Measurements from ENCODE around the gene FGF18. TPM values are rescaled to one million over a fixed set of nuclear protein-coding genes. Genes with fewer than 3 reads are reported as not detected.

The FGF18 gene
- total and polyA plus RNA-seq, 9 of the 15 experiments (the other 6 are each of a cell fraction or from before 2014, with no cell fraction given), result 0.05 to 0.18 (median 0.11) TPM; not detected in 6

GRCh38 chr5:171425596-171426244, 6.3 kb downstream of the FGF18 start:
- Histone ChIP-seq H3K27ac (ENCODE audit: extremely low read depth, low read depth, low read length) (no peak overlapping the region), H2AFZ (ENCODE audit: low read depth, low read length) (no peak overlapping the region), H3K9me3 (replicated peaks; ENCODE audit: control insufficient read depth, insufficient read depth, low read depth, low read length) (no peaks in the 10 kb centered on the region), H3K9me1 (ENCODE audit: control insufficient read depth, insufficient read depth, low read length) (no peaks in the 10 kb centered on the region), H4K20me1 (replicated peaks; ENCODE audit: control insufficient read depth, insufficient read depth, low read length) (peaks cover 7% of the 10 kb centered on the region; the same call in 1 of the 2 replicates), H3K4me1 (replicated peaks in 1 of 2; ENCODE audit: control insufficient read depth in 2 of 2, insufficient read depth in 2 of 2, low read length in 2 of 2) (peaks cover 0 to 4% of the 10 kb centered on the region in 2 experiments; a peak in 1 of 5 replicates), H3K9ac (ENCODE audit: insufficient read depth in 1 of 2, low read depth in 2 of 2, low read length in 2 of 2) (no peak overlapping the region), H3K27me3 (ENCODE audit: control insufficient read depth in 2 of 2, insufficient read depth in 2 of 2, low read length in 2 of 2) (peaks cover 0 to 18% of the 10 kb centered on the region in 2 experiments; a peak in 2 of 5 replicates), H3K79me2 (ENCODE audit: control insufficient read depth, insufficient read depth, low read length) (no peaks in the 10 kb centered on the region), H3K36me3 (ENCODE audit: control insufficient read depth, insufficient read depth, low read length) (no peaks in the 10 kb centered on the region), H3K4me2 (ENCODE audit: insufficient read depth, low read length) (no peak overlapping the region), H3K4me3 (no peak overlapping the region)
- DNase-seq (ENCODE audit: extremely low read depth in 1 of 4, low spot score in 3 of 4) (no peak), ATAC-seq (no peak), FAIRE-seq (no peak)
- TF ChIP-seq, protein P1, sequence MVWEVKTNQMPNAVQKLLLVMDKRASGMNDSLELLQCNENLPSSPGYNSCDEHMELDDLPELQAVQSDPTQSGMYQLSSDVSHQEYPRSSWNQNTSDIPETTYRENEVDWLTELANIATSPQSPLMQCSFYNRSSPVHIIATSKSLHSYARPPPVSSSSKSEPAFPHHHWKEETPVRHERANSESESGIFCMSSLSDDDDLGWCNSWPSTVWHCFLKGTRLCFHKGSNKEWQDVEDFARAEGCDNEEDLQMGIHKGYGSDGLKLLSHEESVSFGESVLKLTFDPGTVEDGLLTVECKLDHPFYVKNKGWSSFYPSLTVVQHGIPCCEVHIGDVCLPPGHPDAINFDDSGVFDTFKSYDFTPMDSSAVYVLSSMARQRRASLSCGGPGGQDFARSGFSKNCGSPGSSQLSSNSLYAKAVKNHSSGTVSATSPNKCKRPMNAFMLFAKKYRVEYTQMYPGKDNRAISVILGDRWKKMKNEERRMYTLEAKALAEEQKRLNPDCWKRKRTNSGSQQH (CRISPR knock-in tag; IDR thresholded peaks at IDR 0.05), result no peak
- TF ChIP-seq RBM25 (IDR thresholded peaks at IDR 0.05; ENCODE audit: low read depth, low read length, severe bottlenecking) (peak; percentile 80), ZFP36 (IDR thresholded peaks at IDR 0.05; ENCODE audit: low read depth, low read length, partially characterized antibody) (peak; percentile 57), BCOR (IDR thresholded peaks at IDR 0.05) (0 out of 2 replicates have a peak, but pooled peaks have one; percentile 24)
- CTCF ChIA-PET (ENCODE audit: low intra/inter-chr PET ratio), result no interaction called here
- intact Hi-C loops (cut with micrococcal nuclease), result no loop called here
- no TSS peak for BruUV-seq (replicated peaks)
- POLR2A ChIA-PET, result interaction anchor here (1.0 kb wide), 1 partner anchor 15 kb away, joined by 3 read pairs; no protein-coding TSS in a partner anchor
- WGBS (ENCODE audit: insufficient coverage, low coverage, missing lambda C conversion rate), result 30% methylated on average over 11 of the region's 14 CpGs
- in situ Hi-C loops (cut with MboI), result loop anchor here (10.0 kb wide), 1 partner anchor 629 kb away; no protein-coding TSS in a partner anchor
